ENCODE measurements around the gene PRC1.
"Not testable (repeated sequence)": the region's sequence is repeated elsewhere in the genome, so short reads cannot be mapped to it uniquely, and the experiment has no call there.

Gene PRC1

GRCh38 chr15:91018158-91018557, 23.8 kb upstream of the PRC1 start:
- WGBS (ENCODE audit: insufficient coverage): 100% methylated on average over 1 of the region's 3 CpGs
- H3K9me3 ChIP-seq (ENCODE audit: control extremely low read depth in 1 of 5, control insufficient read depth in 4 of 5, insufficient read depth in 2 of 5, low read depth in 1 of 5, low read length in 4 of 5): no peaks in the 10 kb centered on the region
- no peak overlapping the region for H3K4me3 ChIP-seq (ENCODE audit: control insufficient read depth in 1 of 7, extremely low read depth in 1 of 7, insufficient read depth in 4 of 7, low read depth in 2 of 7, low read length in 6 of 7)
- ChIA-PET CTCF (no interaction called here), POLR2A (no interaction called here)
- H3K36me3 ChIP-seq (ENCODE audit: control insufficient read depth in 4 of 4, insufficient read depth in 4 of 4, low read length in 3 of 4): peaks cover 4 to 33% (median 26%) of the 10 kb centered on the region in 4 experiments
- H3K4me1 ChIP-seq (ENCODE audit: control extremely low read depth in 1 of 4, control insufficient read depth in 4 of 4, insufficient read depth in 4 of 4, low read length in 3 of 4): peaks cover 9 to 23% (median 16%) of the 10 kb centered on the region in 4 experiments
- H3K27me3 ChIP-seq (replicated peaks in 2 of 5; ENCODE audit: control insufficient read depth in 4 of 5, insufficient read depth in 5 of 5, low read length in 4 of 5): no peaks in the 10 kb centered on the region
- no peak for DNase-seq
- H3K27ac ChIP-seq (ENCODE audit: insufficient read depth in 1 of 2, low read depth in 1 of 2, low read length in 2 of 2, poor library complexity in 1 of 2, severe bottlenecking in 2 of 2): peak overlapping the region in 1 of 2 experiments; percentile 4

DNA sequence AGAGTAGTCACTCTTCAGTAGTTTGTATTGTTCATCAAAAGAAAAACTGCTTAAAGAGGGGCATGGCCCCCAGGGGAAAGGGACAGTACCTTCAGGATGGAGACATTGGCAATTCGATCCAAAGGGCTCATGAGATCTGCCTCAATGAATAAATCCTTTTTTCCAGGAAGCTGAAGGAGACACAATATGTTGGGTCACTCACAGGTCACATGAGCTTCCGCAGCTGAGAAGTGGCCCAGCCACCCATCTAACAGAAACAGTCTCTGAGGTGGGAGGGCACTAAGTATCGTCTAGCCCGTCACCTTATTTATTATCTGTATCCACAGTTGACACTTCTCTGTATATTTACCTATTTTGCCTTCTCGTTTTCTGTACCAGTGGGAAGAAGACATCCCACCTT, 23.4 kb upstream of the PRC1 start:
- POLR2A ChIA-PET: no interaction called here
- DNase-seq: no peak
- H3K27ac ChIP-seq (ENCODE audit: insufficient read depth in 1 of 2, low read depth in 1 of 2, low read length in 2 of 2, poor library complexity in 1 of 2, severe bottlenecking in 2 of 2): no peak overlapping the region
- no peak overlapping the region for H3K4me3 ChIP-seq (ENCODE audit: control insufficient read depth in 1 of 7, extremely low read depth in 1 of 7, insufficient read depth in 4 of 7, low read depth in 2 of 7, low read length in 6 of 7)
- no peaks in the 10 kb centered on the region for H3K9me3 ChIP-seq (ENCODE audit: control extremely low read depth in 1 of 5, control insufficient read depth in 4 of 5, insufficient read depth in 2 of 5, low read depth in 1 of 5, low read length in 4 of 5)
- CTCF ChIA-PET: no interaction called here
- peaks cover 6 to 19% (median 14%) of the 10 kb centered on the region in 4 experiments for H3K4me1 ChIP-seq (ENCODE audit: control extremely low read depth in 1 of 4, control insufficient read depth in 4 of 4, insufficient read depth in 4 of 4, low read length in 3 of 4)
- 97% methylated on average over 5 of the region's 5 CpGs for WGBS (ENCODE audit: insufficient coverage)
- H3K36me3 ChIP-seq (ENCODE audit: control insufficient read depth in 4 of 4, insufficient read depth in 4 of 4, low read length in 3 of 4): peaks cover 5 to 37% (median 28%) of the 10 kb centered on the region in 4 experiments
- no peaks in the 10 kb centered on the region for H3K27me3 ChIP-seq (replicated peaks in 2 of 5; ENCODE audit: control insufficient read depth in 4 of 5, insufficient read depth in 5 of 5, low read length in 4 of 5)

- H3K27me3 ChIP-seq (replicated peaks in 2 of 5; ENCODE audit: control insufficient read depth in 4 of 5, insufficient read depth in 5 of 5, low read length in 4 of 5); H3K4me1 ChIP-seq (ENCODE audit: control extremely low read depth in 1 of 4, control insufficient read depth in 4 of 4, insufficient read depth in 4 of 4, low read length in 3 of 4); H3K27ac ChIP-seq (ENCODE audit: insufficient read depth in 1 of 2, low read depth in 1 of 2, low read length in 2 of 2, poor library complexity in 1 of 2, severe bottlenecking in 2 of 2); CTCF ChIA-PET; DNase-seq; H3K4me3 ChIP-seq (ENCODE audit: control insufficient read depth in 1 of 7, extremely low read depth in 1 of 7, insufficient read depth in 4 of 7, low read depth in 2 of 7, low read length in 6 of 7); POLR2A ChIA-PET; H3K9me3 ChIP-seq (ENCODE audit: control extremely low read depth in 1 of 5, control insufficient read depth in 4 of 5, insufficient read depth in 2 of 5, low read depth in 1 of 5, low read length in 4 of 5): not testable (repeated sequence)
- WGBS (ENCODE audit: insufficient coverage): 95% methylated on average over 10 of the region's 10 CpGs
- H3K36me3 ChIP-seq (ENCODE audit: control insufficient read depth in 4 of 4, insufficient read depth in 4 of 4, low read length in 3 of 4): peaks cover 10 to 62% (median 45%) of the 10 kb centered on the region in 4 experiments
These were observed 19.4 kb upstream of the PRC1 start for GRCh38 chr15:91013701-91014100.

DNA sequence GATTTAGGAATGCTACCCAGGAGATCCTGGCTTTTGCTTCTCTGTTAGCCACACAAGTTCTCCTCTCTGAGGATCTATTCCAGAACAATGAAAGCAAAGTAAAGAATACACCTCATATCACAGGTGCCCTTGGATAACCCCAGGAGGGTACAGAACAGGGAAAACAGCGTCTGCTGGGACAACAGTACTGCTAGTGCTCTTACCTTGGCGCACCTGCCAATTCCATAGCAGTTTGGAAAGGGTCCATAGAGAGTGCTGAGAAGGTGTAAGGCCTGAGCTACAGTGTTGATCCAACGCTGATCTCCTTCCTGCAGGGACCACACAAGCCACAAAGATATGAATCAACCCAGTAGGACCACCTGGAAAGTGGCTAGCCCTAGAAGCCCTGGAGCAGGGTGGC, 12.9 kb upstream of the PRC1 start:
- DNase-seq: no peak
- CTCF ChIA-PET: interaction anchor here (1.1 kb wide), 1 partner anchor 26 kb away, joined by 3 read pairs; no protein-coding TSS in a partner anchor
- Histone ChIP-seq H3K4me3 (ENCODE audit: control insufficient read depth in 1 of 7, extremely low read depth in 1 of 7, insufficient read depth in 4 of 7, low read depth in 2 of 7, low read length in 6 of 7) (no peak overlapping the region), H3K4me1 (ENCODE audit: control extremely low read depth in 1 of 4, control insufficient read depth in 4 of 4, insufficient read depth in 4 of 4, low read length in 3 of 4) (no peaks in the 10 kb centered on the region), H3K27ac (ENCODE audit: insufficient read depth in 1 of 2, low read depth in 1 of 2, low read length in 2 of 2, poor library complexity in 1 of 2, severe bottlenecking in 2 of 2) (no peak overlapping the region), H3K27me3 (replicated peaks in 2 of 5; ENCODE audit: control insufficient read depth in 4 of 5, insufficient read depth in 5 of 5, low read length in 4 of 5) (no peaks in the 10 kb centered on the region), H3K9me3 (ENCODE audit: control extremely low read depth in 1 of 5, control insufficient read depth in 4 of 5, insufficient read depth in 2 of 5, low read depth in 1 of 5, low read length in 4 of 5) (no peaks in the 10 kb centered on the region), H3K36me3 (ENCODE audit: control insufficient read depth in 4 of 4, insufficient read depth in 4 of 4, low read length in 3 of 4) (peaks cover 18 to 84% (median 51%) of the 10 kb centered on the region in 4 experiments)
- POLR2A ChIA-PET: no interaction called here
- WGBS (ENCODE audit: insufficient coverage): 100% methylated on average over 2 of the region's 3 CpGs

GRCh38 chr15:91001209-91001608, 6.9 kb upstream of the PRC1 start:
- Histone ChIP-seq H3K36me3 (ENCODE audit: control insufficient read depth in 4 of 4, insufficient read depth in 4 of 4, low read length in 3 of 4) (peaks cover 17 to 75% (median 55%) of the 10 kb centered on the region in 4 experiments), H3K9me3 (ENCODE audit: control extremely low read depth in 1 of 5, control insufficient read depth in 4 of 5, insufficient read depth in 2 of 5, low read depth in 1 of 5, low read length in 4 of 5) (no peaks in the 10 kb centered on the region), H3K4me3 (ENCODE audit: control insufficient read depth in 1 of 7, extremely low read depth in 1 of 7, insufficient read depth in 4 of 7, low read depth in 2 of 7, low read length in 6 of 7) (no peak overlapping the region), H3K27me3 (replicated peaks in 2 of 5; ENCODE audit: control insufficient read depth in 4 of 5, insufficient read depth in 5 of 5, low read length in 4 of 5) (no peaks in the 10 kb centered on the region), H3K27ac (ENCODE audit: insufficient read depth in 1 of 2, low read depth in 1 of 2, low read length in 2 of 2, poor library complexity in 1 of 2, severe bottlenecking in 2 of 2) (no peak overlapping the region), H3K4me1 (ENCODE audit: control extremely low read depth in 1 of 4, control insufficient read depth in 4 of 4, insufficient read depth in 4 of 4, low read length in 3 of 4) (no peaks in the 10 kb centered on the region)
- POLR2A ChIA-PET: no interaction called here
- 93% methylated on average over 2 of the region's 3 CpGs for WGBS (ENCODE audit: insufficient coverage)
- DNase-seq: no peak
- CTCF ChIA-PET: interaction anchor here (1.5 to 1.9 kb wide), 2 partner anchors 10 to 43 kb away, joined by 3 to 6 read pairs; no protein-coding TSS in a partner anchor

GRCh38 chr15:90998737-90999136, 4.4 kb upstream of the PRC1 start:
- DNase-seq: no peak

GRCh38 chr15:90994059-90994416, 297 bp downstream of the PRC1 start:
- Histone ChIP-seq H3K36me3 (ENCODE audit: control insufficient read depth in 4 of 4, insufficient read depth in 4 of 4, low read length in 3 of 4) (peaks cover 0 to 16% (median 14%) of the 10 kb centered on the region in 4 experiments), H3K9me3 (ENCODE audit: control extremely low read depth in 1 of 5, control insufficient read depth in 4 of 5, insufficient read depth in 2 of 5, low read depth in 1 of 5, low read length in 4 of 5) (no peaks in the 10 kb centered on the region), H3K27ac (ENCODE audit: insufficient read depth in 1 of 2, low read depth in 1 of 2, low read length in 2 of 2, poor library complexity in 1 of 2, severe bottlenecking in 2 of 2) (peak overlapping the region; percentile 68 to 85), H3K4me1 (ENCODE audit: control extremely low read depth in 1 of 4, control insufficient read depth in 4 of 4, insufficient read depth in 4 of 4, low read length in 3 of 4) (peaks cover 10 to 36% (median 18%) of the 10 kb centered on the region in 4 experiments), H3K4me3 (ENCODE audit: control insufficient read depth in 1 of 7, extremely low read depth in 1 of 7, insufficient read depth in 4 of 7, low read depth in 2 of 7, low read length in 6 of 7) (peak overlapping the region; percentile 90 to 100 (median 98)), H3K27me3 (replicated peaks in 2 of 5; ENCODE audit: control insufficient read depth in 4 of 5, insufficient read depth in 5 of 5, low read length in 4 of 5) (no peaks in the 10 kb centered on the region)
- ChIA-PET POLR2A (interaction anchor here (1.0 kb wide), 2 partner anchors 28 to 37 kb away, joined by 3 read pairs; no protein-coding TSS in a partner anchor), CTCF (no interaction called here)
- no peak for DNase-seq
- 0% methylated on average over 49 of the region's 50 CpGs for WGBS (ENCODE audit: insufficient coverage)

More at GRCh38 chr15:90998737-90999136, 4.4 kb upstream of the PRC1 start:
- ChIA-PET POLR2A (no interaction called here), CTCF (no interaction called here)
- no peaks in the 10 kb centered on the region for H3K27me3 ChIP-seq (replicated peaks in 2 of 5; ENCODE audit: control insufficient read depth in 4 of 5, insufficient read depth in 5 of 5, low read length in 4 of 5)
- H3K36me3 ChIP-seq (ENCODE audit: control insufficient read depth in 4 of 4, insufficient read depth in 4 of 4, low read length in 3 of 4): peaks cover 15 to 54% (median 42%) of the 10 kb centered on the region in 4 experiments
- H3K27ac ChIP-seq (ENCODE audit: insufficient read depth in 1 of 2, low read depth in 1 of 2, low read length in 2 of 2, poor library complexity in 1 of 2, severe bottlenecking in 2 of 2): no peak overlapping the region
- WGBS (ENCODE audit: insufficient coverage): 97% methylated on average over 8 of the region's 8 CpGs
- no peaks in the 10 kb centered on the region for H3K9me3 ChIP-seq (ENCODE audit: control extremely low read depth in 1 of 5, control insufficient read depth in 4 of 5, insufficient read depth in 2 of 5, low read depth in 1 of 5, low read length in 4 of 5)
- H3K4me1 ChIP-seq (ENCODE audit: control extremely low read depth in 1 of 4, control insufficient read depth in 4 of 4, insufficient read depth in 4 of 4, low read length in 3 of 4): peaks cover 5 to 10% (median 7%) of the 10 kb centered on the region in 4 experiments
- H3K4me3 ChIP-seq (ENCODE audit: control insufficient read depth in 1 of 7, extremely low read depth in 1 of 7, insufficient read depth in 4 of 7, low read depth in 2 of 7, low read length in 6 of 7): no peak overlapping the region
